Cerebellar nuclear complex (tissue), 1 donor: ENCODE results near the gene DNAJC3.
"Not testable (repeated sequence)": the region's sequence is repeated elsewhere in the genome, so short reads cannot be mapped to it uniquely, and the experiment has no call there.

Source experiments
- DNase-seq, 2 experiments: peaks; one replicate each; lab custom pipeline; 2025; lab: John Stamatoyannopoulos, UW

The DNAJC3 gene

DNA sequence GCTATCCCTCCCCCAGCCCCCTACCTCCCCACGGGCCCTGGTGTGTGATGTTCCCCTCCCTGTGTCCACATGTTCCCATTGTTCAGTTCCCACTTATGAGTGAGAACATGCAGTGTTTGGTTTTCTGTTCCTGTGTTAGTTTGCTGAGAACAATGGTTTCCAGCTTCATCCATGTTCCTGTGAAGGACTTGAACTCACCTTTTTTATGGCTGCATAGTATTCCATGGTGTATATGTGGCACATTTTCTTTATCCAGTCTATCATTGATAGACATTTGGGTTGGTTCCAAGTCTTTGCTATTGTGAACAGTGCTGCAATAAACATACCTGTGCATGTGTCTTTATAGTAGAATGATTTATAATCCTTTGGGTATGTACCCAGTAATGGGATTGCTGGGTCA lies 105.0 kb downstream of the DNAJC3 start:
- DNase-seq: not testable (repeated sequence)

DNA sequence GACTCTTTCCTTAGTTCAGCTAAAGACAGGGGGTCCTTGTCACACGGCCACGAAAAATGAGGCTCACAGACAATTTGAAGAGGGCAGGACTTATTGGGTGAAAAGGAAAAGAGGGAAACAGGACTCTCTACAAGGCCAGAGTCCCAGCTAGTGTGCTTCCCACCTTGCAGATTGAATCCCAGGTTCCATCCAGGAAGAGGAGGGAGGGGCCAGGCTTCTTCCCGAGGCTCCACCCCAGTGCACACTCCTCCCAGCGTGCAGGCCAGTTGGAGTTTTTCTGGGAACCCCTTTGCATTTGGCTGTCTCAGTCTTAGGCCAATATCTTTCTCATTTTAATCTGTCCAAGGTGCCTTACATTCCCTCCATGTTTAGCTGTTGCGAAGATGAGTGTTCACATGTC lies 106.8 kb downstream of the DNAJC3 start:
- no peak for DNase-seq

DNA sequence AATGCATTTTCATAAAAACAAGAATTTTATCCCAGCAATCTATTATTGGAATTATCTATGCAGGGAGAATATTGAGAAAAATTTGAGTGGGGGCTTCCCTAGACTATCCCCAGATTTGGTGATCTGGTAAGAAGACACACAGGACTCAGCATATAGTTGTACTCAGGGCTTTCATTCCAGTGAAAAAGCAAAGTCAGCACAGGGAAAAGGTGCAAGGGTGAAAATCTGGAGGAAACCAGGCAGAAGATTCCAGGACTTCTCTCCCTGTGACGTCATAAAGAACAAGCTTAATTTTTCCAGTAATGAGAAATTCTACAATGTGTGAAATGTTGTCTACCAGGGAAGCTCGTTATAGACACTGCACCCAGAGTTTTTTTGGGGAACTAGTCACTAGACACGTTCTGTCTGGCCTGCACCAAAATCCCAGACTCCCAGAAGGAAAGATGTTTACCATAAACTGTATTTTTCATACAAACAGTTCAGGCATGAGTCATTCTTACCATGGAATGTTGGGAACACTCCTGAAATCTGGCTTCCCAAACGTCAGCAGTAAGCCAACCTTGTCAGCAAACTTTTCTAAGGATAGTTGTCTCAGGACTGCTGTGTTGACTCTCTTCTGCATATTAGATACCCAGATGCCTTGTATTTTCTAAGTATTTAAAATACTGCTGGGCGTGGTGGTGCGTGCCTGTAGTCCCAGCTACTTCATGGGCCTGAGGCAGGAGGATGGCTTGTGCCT lies 107.4 kb downstream of the DNAJC3 start:
- no peak for DNase-seq

DNA sequence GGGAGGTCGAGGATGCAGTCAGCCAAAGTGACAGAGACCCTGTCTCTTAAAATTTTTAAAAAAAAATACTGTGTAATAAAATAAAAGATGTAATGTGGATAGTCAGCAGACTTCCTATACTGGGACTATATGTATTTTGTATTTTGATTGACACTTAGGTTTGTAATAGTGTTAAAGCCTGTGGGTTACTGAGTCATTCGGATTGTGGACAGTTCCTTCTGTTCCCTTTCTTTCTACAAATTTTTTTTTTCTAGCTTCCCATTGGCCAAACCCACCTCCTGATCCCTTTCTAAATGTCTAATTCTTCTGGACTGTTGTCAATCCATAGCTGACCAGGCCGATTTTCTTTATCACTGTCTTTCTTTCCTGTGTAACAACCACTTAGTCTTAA lies 108.0 kb downstream of the DNAJC3 start:
- no peak for DNase-seq

DNA sequence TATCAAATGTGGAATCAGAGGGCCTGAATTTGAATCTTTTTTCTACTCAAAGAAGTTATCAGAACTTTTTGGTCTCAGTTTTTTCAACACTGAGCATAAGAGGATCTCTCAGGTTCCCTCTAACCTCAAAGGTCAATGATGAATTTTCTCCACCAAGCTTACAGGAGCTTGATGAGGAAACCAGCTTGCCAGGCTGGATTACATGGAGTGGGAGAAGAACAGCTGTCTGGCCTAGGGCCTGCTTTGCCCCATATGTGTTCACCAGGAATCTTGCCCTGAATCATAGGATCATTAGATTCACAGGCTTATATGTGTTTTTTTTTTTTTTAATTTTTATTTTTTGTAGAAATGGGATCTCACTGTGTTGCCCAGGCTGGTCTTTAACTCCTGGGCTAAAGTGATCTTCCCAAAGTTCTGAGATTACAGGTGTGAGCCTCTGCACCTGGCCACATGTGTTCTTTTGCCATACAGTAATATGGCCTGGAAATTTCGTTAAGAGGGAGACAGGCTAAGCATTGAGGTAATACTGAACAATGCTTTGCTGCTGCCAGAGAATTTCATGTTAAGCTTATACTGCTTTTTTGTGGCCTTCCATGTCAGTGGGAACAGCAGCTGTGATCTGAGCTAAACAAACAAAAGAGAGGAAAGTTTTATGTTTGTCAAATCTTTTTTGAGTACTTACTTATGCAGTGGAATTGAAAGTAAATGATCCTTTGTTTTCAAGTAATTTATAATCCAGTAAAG lies 110.6 kb downstream of the DNAJC3 start:
- no peak for DNase-seq

DNA sequence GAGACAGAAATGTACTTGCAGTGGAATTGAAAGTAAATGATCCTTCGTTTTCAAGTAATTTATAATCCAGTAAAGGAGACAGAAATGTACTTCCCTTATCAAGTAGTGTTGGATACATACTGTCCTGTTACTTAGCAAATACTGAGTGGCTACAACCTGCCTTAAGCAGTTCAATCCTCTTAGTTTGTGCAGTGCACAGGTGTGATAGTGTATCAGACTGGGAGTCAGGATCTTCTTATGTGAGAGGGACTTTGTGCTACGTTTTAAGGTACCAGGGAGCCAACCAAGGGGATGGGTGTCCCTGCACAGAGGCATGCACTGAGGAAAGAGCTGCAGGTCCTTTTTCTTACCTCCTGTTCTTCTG lies 111.1 kb downstream of the DNAJC3 start:
- no peak for DNase-seq

DNA sequence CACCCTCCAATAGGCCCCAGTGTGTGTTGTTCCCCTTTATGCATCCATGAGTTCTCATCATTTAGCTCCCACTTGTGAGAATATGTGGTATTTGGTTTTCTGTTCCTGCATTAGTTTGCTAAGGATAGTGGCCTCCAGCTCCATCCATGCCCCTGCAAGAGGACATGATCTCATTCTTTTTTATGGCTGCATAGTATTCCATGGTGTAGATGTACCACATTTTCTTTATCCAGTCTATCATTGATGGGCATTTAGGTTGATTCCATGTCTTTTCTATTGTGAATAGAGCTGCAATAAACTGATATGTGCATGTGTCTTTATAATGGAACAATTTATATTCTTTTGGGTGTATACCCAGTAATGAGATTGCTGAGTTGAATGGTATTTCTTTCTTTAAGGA lies 112.4 kb downstream of the DNAJC3 start:
- DNase-seq: not testable (repeated sequence)

DNA sequence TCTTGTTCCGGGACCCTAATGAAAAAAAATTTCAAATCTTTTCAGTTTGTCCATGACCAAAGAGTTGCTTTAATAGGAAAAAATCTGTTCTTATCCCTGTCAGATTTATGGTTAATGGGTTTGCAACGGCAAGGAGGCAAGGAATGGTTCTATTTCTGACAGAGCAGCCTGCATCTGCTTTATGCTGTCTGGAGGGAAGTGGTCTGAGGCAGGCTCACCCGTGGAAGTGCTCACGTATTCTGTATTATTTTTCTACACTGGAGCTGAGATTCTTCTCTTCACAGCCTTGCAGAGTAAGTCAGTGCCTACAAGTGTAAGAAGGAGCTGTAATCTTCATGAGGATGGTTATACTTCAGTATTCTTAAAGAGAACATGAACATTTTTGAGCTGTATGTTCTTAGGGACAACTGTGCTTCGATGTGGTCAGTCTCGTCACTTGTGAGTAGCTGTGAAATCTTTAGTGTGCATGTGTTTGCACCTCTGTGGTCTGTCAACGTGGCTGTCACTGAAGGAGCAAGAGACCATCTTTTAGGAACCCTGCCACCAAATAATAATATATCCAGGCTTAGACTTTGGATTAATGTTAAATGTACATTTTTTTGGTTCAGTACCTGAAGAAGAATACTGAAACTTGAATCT lies 114.3 kb downstream of the DNAJC3 start:
- DNase-seq: no peak

DNA sequence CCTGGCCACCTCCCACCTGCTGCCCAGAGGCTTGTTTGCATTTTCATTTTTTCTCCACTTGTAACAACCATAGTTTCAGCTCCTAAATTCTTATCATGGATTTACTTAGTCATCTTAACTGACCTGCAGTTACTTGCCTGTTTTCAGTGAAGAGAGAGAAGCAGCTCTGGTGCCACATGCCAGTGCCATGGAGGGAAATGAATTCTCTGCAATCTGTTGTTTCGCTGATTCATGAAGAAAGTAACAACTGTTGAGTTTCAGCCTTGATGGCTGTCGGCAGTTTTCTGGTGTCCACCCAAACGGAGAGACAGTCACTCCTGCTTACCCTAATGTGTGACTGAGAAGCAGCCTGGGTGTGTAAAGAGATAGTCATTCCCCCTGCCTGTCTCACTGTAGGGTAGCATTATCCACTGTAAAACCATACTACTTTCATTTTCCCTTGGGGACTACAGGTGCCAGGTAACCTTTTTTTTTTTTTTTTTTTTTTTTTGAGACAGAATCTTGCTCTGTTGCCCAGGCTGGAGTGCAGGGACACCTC lies 116.1 kb downstream of the DNAJC3 start:
- DNase-seq: no peak

DNA sequence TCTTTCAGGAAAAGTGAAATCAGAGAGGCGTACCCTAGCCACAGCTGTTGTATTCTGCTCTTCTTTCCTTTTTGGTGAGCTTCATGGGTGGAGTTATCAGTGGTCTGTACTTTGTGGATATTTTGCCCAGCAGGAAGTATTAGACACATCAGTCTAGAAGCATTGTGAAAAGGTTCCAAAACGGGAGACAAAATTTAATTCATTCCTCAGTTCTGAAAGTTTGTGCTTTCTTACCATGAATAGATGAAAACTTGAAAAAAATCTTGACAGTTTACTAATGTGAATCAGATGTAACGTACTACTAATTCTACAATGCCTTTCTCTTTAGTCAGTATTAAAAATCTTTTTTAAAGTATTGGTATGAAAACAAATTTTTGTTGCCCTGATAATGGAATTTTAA lies 116.8 kb downstream of the DNAJC3 start:
- DNase-seq: no peak

DNA sequence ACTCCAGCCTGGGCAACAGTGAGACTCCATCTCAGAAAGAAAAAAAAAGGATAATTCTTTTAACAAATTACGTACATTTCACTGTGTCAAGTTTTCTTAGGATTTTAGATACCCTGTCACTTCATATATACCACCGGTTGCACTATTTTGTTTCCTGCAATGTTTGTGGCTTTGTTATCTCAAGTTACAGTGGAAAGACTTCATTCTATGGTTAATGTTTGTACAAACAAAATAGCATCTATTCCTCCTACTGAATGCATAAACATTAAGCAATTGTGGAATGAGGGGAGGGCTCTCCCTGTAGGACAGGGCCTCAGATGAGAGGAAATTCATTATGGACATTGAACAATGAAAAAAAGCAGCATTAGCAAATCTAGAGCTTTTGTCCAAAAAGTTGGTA lies 120.1 kb downstream of the DNAJC3 start:
- no peak for DNase-seq

DNA sequence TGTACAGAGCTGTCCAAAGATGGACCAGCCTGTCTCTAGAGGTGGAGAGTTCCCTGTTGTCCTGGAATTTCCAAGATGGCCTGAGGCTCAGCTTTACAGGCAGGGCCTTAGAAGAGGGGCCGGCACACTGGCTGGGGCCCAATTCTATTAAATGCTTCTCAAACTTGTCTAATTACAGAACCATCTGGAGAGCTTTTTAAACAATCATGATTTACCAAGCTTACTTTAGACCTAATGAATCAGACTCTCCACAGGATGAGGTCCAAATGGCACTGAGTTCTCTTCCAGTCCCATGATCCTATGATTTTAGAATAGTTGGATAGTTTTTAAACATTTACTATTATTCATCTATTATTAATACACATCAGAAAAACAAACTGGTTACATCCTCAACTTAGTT lies 123.5 kb downstream of the DNAJC3 start:
- no peak for DNase-seq

DNA sequence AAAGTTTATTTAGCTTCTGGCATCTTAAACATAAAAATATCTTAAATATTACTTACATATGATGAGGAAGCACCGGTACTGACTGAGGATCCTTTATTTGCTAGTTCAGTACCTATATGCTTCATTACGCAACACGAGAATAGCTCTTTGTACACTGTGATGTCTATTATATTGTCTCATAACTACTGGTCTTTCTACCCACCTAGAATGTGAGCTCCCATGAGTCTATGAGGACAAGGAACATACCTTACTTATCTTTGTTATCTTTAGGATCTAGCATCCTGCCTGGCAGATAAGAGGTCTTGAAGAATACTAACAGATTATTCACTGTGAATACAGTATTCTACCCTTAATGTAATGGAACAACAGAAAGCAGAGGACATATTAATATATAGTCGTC lies 124.9 kb downstream of the DNAJC3 start:
- no peak for DNase-seq

DNA sequence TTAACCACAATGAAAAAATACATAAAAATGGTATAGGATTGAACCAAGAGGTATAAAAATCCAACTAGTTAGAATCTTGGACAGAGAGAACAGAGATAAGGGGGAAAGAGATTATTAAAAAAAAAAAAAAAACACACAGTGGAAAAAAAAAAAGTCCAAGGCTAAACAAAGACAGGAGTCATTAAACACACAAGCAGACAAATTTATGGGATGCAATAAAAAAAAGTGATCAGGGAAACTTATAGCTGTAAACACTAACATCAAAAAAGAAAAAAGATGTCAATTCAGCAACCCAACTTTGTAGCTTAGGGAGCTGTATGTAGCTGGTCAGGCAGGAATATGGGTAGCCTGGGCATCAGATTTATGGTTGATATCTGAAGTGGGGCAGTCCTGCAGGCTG lies 129.0 kb downstream of the DNAJC3 start:
- no peak for DNase-seq

DNA sequence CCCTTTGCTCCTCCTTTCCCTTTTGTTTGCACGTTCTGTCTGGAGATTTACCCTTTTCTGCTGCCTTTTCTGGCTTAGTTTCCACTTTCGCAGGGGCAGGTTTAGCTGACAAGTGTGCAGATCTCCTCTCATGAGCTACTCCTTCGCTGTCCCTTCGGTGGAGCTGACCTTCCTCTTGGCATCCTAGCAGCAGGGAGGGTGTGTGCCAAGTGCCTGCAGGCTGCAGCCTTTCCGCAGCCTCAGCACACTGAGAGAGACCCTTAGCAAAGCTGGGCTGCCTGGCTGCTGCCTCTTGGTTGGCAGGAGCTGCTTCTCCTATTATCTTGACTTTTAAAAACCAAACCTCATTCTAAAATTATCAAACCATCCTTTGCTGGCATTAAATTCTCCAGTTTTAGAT lies 132.5 kb downstream of the DNAJC3 start:
- DNase-seq: no peak

DNA sequence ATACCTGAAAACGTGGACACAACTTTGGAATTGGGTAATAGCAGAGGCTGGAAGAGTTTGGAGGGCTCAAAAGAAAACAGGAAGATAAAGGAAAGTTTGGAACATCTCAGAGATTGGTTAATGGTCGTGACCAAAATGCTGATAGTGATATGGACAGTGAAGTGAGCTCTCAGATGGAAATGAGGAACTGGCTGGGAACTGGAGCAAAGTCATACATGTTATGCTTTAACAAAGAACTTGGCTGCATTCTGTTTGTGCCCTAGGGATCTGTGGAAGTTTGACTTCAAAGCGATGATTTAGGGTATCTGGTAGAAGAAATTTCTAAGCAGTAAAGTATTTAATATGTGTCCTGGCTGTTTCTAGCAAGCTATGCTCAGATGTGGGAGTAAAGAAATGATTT lies 136.2 kb downstream of the DNAJC3 start:
- DNase-seq: no peak

DNA sequence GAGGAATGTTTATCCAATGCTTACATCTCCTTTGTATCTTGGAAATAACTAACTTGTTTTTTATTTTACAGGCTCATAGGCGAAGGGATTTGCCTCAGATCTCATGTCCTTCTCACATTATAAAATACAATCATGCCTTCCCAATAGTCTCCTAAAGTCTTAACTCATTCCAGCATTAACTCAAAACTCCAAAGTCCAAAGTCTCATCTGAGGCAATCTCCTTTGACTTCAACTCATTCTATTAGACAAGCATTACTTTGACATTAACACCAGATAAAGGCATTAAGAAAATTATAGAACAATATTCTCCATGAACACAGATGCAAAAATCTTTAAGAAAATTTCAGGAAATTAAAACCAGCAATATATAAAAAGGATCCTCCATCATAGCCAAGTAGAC lies 137.6 kb downstream of the DNAJC3 start:
- DNase-seq: no peak

DNA sequence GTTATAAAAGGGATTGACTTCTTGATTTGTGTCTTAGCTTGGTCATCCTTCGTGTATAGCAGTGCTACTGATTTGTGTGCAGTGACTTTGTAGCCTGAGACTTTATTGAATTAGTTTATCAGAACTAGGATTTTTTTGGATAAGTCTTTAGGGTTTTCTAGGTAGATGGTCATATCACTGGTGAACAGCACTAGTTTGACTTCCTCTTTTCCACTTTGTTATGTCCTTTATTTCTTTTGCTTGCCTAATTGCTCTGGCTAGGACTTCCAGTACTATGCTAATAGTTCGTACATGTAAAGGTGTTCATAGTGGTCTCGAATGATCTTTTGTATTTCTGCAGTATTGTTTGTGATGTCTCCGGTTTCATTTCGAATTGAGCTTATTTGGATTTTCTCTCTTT lies 145.4 kb downstream of the DNAJC3 start:
- no peak for DNase-seq

DNA sequence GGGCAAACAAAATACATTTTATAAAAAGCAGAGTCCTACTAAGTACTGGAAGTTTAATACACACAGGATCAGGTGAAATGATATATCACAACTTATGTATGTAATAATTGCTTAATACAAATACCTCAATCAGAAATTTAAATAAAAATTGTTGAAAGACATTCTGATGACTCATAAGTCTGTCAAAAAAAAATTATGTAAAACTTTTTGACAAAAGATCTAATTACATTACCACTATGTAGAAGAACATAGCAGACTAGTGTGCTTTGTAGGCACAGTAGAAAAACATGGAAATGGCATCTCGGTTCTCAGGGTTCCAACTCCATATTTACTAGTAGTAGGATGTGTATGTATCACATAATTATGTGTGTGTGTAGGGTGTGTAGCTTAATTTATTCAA lies 156.2 kb downstream of the DNAJC3 start:
- DNase-seq: no peak

DNA sequence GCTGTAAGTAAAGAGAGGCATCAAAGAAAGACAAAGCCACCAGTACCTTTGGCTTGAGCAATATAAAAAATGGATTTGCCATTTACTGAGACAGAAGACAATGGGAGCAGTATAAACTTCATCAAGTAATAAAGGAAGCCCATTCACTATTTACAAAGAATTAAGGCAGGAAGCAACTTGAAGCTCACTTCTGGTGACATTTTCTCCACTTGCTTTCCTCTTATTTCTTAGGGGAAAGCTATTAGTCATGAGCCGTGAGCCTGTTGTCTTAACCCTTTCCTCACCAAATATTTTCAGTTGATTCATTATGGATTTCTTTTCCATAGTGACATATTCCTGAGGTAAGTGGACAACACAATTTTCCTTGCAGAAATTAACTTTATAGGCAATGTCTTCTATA lies 156.8 kb downstream of the DNAJC3 start:
- no peak for DNase-seq

DNA sequence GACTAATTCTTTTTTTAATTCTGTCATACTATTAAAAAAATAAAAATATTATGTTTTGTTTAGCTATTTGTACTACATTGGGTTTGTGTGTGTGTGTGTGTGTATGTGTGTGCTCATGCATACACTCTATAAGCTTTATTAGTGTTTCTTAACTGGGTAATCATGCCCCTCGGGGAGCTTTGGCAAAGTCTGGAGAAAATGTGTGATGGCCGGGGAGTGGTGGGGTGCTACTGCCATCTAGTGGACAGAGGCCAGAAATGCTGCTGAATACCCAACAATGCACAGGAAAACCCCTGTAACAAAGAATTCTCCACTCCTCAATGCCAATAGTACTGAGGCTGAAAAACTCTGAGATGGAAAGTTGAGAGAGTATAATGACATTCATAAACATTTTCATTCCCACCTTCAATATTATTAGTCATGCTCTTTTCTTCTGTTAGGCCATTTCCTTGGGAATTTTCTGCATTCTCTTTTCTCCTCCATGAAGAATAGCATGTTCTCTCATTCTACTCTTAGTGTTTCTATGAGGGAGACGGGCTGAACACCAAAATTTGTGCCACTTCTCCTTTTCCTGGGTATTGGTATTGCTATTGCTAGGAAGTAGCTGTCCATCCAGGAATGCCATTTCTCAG lies 157.3 kb downstream of the DNAJC3 start:
- DNase-seq: peak in 1 of 2 experiments; percentile 1

DNA sequence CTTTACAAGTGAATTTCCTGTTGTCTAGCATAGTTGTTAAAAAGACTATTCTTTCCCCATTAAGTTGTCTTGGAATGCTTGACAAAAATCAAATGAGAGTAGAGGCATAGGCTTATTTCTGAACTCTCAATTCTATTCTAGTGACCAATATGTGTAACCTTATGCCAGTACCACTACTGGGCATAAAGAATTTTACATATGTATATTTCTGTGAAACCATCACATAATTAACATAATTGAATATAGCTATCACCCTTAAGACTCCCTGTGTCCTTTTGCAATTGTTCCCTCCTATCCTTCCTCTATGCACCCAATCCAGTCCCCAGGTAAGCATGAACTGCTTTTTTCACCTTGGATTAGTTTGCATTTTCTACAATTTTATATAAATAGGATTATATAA lies 165.0 kb downstream of the DNAJC3 start:
- no peak for DNase-seq

DNA sequence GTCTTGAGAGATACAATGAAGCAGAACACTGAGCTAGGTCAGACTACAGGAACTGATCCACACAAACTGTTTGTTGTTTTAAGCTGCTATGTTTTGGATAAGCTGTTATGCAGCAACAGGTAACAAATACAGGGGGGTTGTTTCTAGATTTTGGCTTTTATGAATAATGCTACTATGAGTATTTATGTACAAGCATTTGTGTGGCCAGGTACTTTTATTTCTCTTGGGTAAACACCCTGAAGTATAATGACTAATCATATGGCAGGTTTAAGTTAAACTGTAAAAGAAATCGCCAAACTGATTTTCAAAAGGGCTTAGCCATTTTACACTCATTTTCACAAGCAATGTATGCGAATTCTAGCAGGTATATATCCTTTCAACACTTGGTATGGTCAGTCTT lies 166.0 kb downstream of the DNAJC3 start:
- no peak for DNase-seq
